ENCODE measurements around the gene HEXB. TPM values are rescaled to one million over a fixed set of nuclear protein-coding genes. Genes with fewer than 3 reads are reported as not detected.

Gene HEXB
- total and polyA plus RNA-seq, 7 experiments from 2014 or later = 37.7 to 95.8 (median 72.0) TPM

DNA sequence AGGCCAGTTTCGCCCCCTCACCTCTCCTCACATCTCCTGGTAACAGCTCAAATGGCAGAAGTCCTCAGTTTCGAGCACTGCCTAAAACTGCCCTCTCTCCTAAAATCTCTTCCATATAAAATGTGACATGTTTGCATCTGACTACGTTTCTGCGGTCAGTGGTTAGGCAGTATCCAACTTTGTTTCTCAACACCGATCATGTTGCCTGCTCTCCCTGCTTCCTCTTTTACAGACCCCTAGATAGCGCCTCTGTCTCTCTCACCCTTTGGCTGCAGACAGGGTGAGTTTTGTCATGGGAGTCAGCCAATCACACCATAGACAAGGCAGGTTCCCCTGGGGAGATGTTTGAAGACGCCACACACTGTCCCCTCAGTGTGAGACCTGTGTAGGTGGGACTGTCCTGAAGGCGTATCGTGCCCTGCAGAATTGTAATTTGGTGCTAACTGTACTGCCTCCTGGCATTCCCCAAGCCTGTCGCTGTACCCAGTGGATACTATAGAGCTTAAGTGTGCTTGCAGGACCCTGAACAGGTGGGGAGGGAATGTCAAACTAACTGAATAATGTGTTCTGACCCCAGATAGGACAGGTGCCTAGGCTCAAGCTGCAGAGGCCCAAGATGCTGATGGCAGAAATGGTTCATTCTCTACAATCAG lies 1.1 kb downstream of the HEXB start:
- CTCF ChIA-PET = interaction anchor here (0.7 kb wide), 1 partner anchor 81 kb away, joined by 3 read pairs; no protein-coding TSS in a partner anchor
- DNase-seq = peak in 4 of 9 donors; percentile 5 to 18 (median 6)

DNA sequence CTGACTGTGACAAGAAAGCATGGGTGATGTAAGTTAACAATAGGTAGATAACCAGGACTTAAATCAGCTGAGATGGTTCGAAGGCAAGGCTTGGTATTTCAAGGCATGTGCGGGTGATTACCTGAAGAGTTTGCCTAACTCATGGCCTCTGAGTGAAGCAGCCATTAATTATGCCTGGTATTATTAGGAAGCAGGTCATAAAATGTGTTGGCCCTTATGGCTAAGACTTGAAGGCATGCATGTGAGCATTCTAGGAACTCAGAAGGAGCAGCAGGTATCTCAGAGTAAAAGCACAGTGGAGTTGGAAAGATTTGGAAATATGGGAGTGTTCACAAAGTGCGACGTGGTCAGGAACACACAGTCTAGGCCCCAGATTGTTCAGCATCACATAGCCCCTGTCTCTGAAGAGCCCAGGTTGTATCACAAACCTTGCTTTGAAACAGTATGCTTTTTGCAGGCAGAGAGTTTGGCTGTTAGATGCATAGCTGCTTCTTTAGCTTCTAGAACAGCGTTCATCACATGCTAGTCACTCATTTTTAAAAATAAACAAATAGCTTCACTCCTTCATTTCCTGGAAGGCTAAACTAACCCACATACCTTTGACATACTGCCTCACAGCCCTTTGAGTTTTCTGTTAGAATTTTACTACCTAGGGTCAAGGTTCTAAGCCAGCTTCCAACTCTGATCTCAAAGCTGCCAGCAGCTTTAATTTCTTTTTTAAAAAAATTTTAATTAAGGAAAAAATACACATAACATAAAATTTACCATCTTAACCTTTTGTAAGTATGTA lies 2.1 kb downstream of the HEXB start:
- Histone ChIP-seq H3K27me3 (ENCODE audit: control insufficient read depth in 2 of 2, insufficient read depth in 2 of 2, low read length in 2 of 2) (no peaks in the 10 kb centered on the region), H3K4me3 (ENCODE audit: low read length) (no peak overlapping the region), H3K27ac (ENCODE audit: low read depth, low read length) (no peak overlapping the region), H3K9me3 (ENCODE audit: control insufficient read depth in 2 of 3, low read length in 3 of 3) (no peaks in the 10 kb centered on the region), H3K4me1 (ENCODE audit: control insufficient read depth in 2 of 2, insufficient read depth in 2 of 2, low read length in 2 of 2) (peaks cover 7 to 13% of the 10 kb centered on the region in 2 donors), H3K36me3 (ENCODE audit: control insufficient read depth in 2 of 3, insufficient read depth in 3 of 3, low read length in 3 of 3) (peaks cover 0 to 26% (median 0%) of the 10 kb centered on the region in 3 experiments)
- ChIA-PET POLR2A (no interaction called here), CTCF (interaction anchor here (0.7 kb wide), 1 partner anchor 80 kb away, joined by 3 read pairs; no protein-coding TSS in a partner anchor)
- ATAC-seq = no peak
- intact Hi-C loops (cut with micrococcal nuclease) = loop anchor here (5.0 to 10.0 kb wide), 7 partner anchors 165 to 550 kb away; partner anchors contain the start of genes ANKRD31 (in 2 of the 2), GCNT4 (in 2 of the 2) and FAM169A (in 1 of the 2)
- H3K27ac Mint-ChIP-seq = peak overlapping the region in 6 of 9 donors; percentile 9 to 88 (median 86)
- H3K36me3 Mint-ChIP-seq = peaks cover 4 to 19% (median 7%) of the 10 kb centered on the region in 5 donors
- H3K4me1 Mint-ChIP-seq = peaks cover 16 to 34% (median 32%) of the 10 kb centered on the region in 7 donors
- H3K9me3 Mint-ChIP-seq = no peaks in the 10 kb centered on the region
- H3K27me3 Mint-ChIP-seq = peaks cover 0 to 10% (median 0%) of the 10 kb centered on the region in 5 donors
- peak overlapping the region in 8 of 10 donors; percentile 32 to 92 (median 86) for H3K4me3 Mint-ChIP-seq
- no peak for DNase-seq

More for the DNA sequence above, 1.1 kb downstream of the HEXB start:
- POLR2A ChIA-PET = interaction anchor here (0.6 to 1.4 kb wide), 2 partner anchors 108 to 651 kb away, joined by 3 read pairs; partner anchors contain the start of gene HMGCR
- H3K27ac Mint-ChIP-seq = peak overlapping the region; percentile 66 to 92 (median 84)
- intact Hi-C loops (cut with micrococcal nuclease) = loop anchor here (1.0 to 10.0 kb wide), 13 partner anchors 45 to 1121 kb away; partner anchors contain the start of genes ANKRD31 (in 2 of the 2), CERT1 (in 2 of the 2), ENC1 (in 2 of the 2) and GCNT4 (in 2 of the 2)
- peaks cover 0 to 19% (median 0%) of the 10 kb centered on the region in 3 experiments for H3K36me3 ChIP-seq (ENCODE audit: control insufficient read depth in 2 of 3, insufficient read depth in 3 of 3, low read length in 3 of 3)
- H3K4me3 Mint-ChIP-seq = peak overlapping the region; percentile 76 to 92 (median 86)
- peaks cover 0 to 13% (median 0%) of the 10 kb centered on the region in 5 donors for H3K27me3 Mint-ChIP-seq
- peak overlapping the region; percentile 86 for H3K4me3 ChIP-seq (ENCODE audit: low read length)
- no peaks in the 10 kb centered on the region for H3K9me3 Mint-ChIP-seq
- ATAC-seq = peak; percentile 51
- peaks cover 4 to 16% (median 7%) of the 10 kb centered on the region in 5 donors for H3K36me3 Mint-ChIP-seq
- no peaks in the 10 kb centered on the region for H3K9me3 ChIP-seq (ENCODE audit: control insufficient read depth in 2 of 3, low read length in 3 of 3)
- peaks cover 16 to 34% (median 32%) of the 10 kb centered on the region in 7 donors for H3K4me1 Mint-ChIP-seq
- H3K4me1 ChIP-seq (ENCODE audit: control insufficient read depth in 2 of 2, insufficient read depth in 2 of 2, low read length in 2 of 2) = peaks cover 7 to 13% of the 10 kb centered on the region in 2 donors
- H3K27ac ChIP-seq (ENCODE audit: low read depth, low read length) = peak overlapping the region; percentile 78
- no peaks in the 10 kb centered on the region for H3K27me3 ChIP-seq (ENCODE audit: control insufficient read depth in 2 of 2, insufficient read depth in 2 of 2, low read length in 2 of 2)

DNA sequence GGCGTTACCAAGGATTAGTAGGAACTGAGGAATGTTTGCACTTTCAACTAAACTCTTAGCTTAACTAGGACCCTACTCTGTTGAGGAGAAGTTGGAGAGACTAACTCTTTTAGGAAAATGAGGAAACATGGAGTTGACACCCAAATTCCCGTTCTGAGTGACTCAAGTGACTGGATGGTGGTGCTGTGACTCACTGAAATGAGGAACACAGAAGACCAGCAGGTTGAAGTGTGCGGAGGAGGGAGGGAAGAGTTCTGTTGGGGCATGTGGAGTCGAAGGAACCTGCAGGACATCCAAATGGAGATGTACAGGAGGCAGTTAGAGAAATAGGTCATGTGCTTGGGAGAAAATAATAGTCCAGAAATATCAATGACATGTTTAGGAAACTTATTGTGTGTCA lies 8.2 kb downstream of the HEXB start:
- peaks cover 0 to 10% (median 5%) of the 10 kb centered on the region in 7 donors for H3K4me1 Mint-ChIP-seq
- H3K9me3 Mint-ChIP-seq = no peaks in the 10 kb centered on the region
- CTCF ChIA-PET = no interaction called here
- Histone ChIP-seq H3K9me3 (ENCODE audit: control insufficient read depth in 2 of 3, low read length in 3 of 3) (no peaks in the 10 kb centered on the region), H3K4me3 (ENCODE audit: low read length) (no peak overlapping the region), H3K4me1 (ENCODE audit: control insufficient read depth in 2 of 2, insufficient read depth in 2 of 2, low read length in 2 of 2) (no peaks in the 10 kb centered on the region), H3K27me3 (ENCODE audit: control insufficient read depth in 2 of 2, insufficient read depth in 2 of 2, low read length in 2 of 2) (no peaks in the 10 kb centered on the region), H3K27ac (ENCODE audit: low read depth, low read length) (no peak overlapping the region), H3K36me3 (ENCODE audit: control insufficient read depth in 2 of 3, insufficient read depth in 3 of 3, low read length in 3 of 3) (peaks cover 0 to 41% (median 0%) of the 10 kb centered on the region in 3 experiments)
- peaks cover 16 to 41% (median 29%) of the 10 kb centered on the region in 5 donors for H3K36me3 Mint-ChIP-seq
- no peaks in the 10 kb centered on the region for H3K27me3 Mint-ChIP-seq
- intact Hi-C loops (cut with micrococcal nuclease) = no loop called here
- POLR2A ChIA-PET = no interaction called here
- peak overlapping the region in 2 of 9 donors; percentile 11 to 33 for H3K27ac Mint-ChIP-seq
- DNase-seq (no peak), ATAC-seq (no peak)
- no peak overlapping the region for H3K4me3 Mint-ChIP-seq

DNA sequence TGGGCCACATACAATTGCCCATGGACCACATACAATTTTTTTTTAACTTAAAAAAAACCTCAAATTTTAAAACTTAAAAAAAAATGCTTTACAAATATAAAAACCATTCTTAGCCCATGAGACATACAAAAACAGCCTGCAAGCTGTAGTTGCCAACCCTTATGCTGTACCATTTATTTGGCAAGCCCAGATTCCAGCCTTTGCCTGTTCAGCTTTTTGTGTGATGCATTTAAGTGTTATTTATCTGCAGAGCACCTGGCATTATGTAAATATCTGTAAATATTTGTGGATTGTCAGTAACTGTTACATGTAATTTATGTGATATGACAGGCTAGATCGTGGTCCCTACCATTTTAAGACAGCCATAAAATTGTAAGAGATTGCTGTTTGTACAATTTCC lies 32.6 kb downstream of the HEXB start:
- no peaks in the 10 kb centered on the region for H3K9me3 ChIP-seq (ENCODE audit: control insufficient read depth in 2 of 3, low read length in 3 of 3)
- no peak overlapping the region for H3K4me3 Mint-ChIP-seq
- H3K9me3 Mint-ChIP-seq = no peaks in the 10 kb centered on the region
- H3K4me1 Mint-ChIP-seq = peaks cover 0 to 2% (median 0%) of the 10 kb centered on the region in 7 donors
- CTCF ChIA-PET = no interaction called here
- POLR2A ChIA-PET = no interaction called here
- H3K27me3 Mint-ChIP-seq = no peaks in the 10 kb centered on the region
- no peak overlapping the region for H3K27ac Mint-ChIP-seq
- H3K27ac ChIP-seq (ENCODE audit: low read depth, low read length) = no peak overlapping the region
- ATAC-seq (no peak), DNase-seq (no peak)
- H3K27me3 ChIP-seq (ENCODE audit: control insufficient read depth in 2 of 2, insufficient read depth in 2 of 2, low read length in 2 of 2) = no peaks in the 10 kb centered on the region
- H3K36me3 Mint-ChIP-seq = peaks cover 0 to 41% (median 27%) of the 10 kb centered on the region in 5 donors
- intact Hi-C loops (cut with micrococcal nuclease) = no loop called here
- no peaks in the 10 kb centered on the region for H3K4me1 ChIP-seq (ENCODE audit: control insufficient read depth in 2 of 2, insufficient read depth in 2 of 2, low read length in 2 of 2)
- no peak overlapping the region for H3K4me3 ChIP-seq (ENCODE audit: low read length)
- peaks cover 0 to 31% (median 11%) of the 10 kb centered on the region in 3 experiments for H3K36me3 ChIP-seq (ENCODE audit: control insufficient read depth in 2 of 3, insufficient read depth in 3 of 3, low read length in 3 of 3)

GRCh38 chr5:74722271-74722670 lies 37.2 kb downstream of the HEXB start:
- peak overlapping the region in 1 of 9 donors; percentile 83 for H3K27ac Mint-ChIP-seq
- no peaks in the 10 kb centered on the region for H3K9me3 Mint-ChIP-seq
- peaks cover 0 to 2% (median 0%) of the 10 kb centered on the region in 7 donors for H3K4me1 Mint-ChIP-seq
- peaks cover 13 to 51% (median 41%) of the 10 kb centered on the region in 5 donors for H3K36me3 Mint-ChIP-seq
- ChIA-PET CTCF (no interaction called here), POLR2A (no interaction called here)
- H3K27me3 Mint-ChIP-seq = no peaks in the 10 kb centered on the region
- intact Hi-C loops (cut with micrococcal nuclease) = no loop called here
- H3K4me3 ChIP-seq (ENCODE audit: low read length) = no peak overlapping the region
- H3K4me3 Mint-ChIP-seq = no peak overlapping the region
- DNase-seq (no peak), ATAC-seq (no peak)
- no peaks in the 10 kb centered on the region for H3K4me1 ChIP-seq (ENCODE audit: control insufficient read depth in 2 of 2, insufficient read depth in 2 of 2, low read length in 2 of 2)
- H3K27me3 ChIP-seq (ENCODE audit: control insufficient read depth in 2 of 2, insufficient read depth in 2 of 2, low read length in 2 of 2) = no peaks in the 10 kb centered on the region
- no peak overlapping the region for H3K27ac ChIP-seq (ENCODE audit: low read depth, low read length)
- no peaks in the 10 kb centered on the region for H3K9me3 ChIP-seq (ENCODE audit: control insufficient read depth in 2 of 3, low read length in 3 of 3)
- peaks cover 0 to 61% (median 11%) of the 10 kb centered on the region in 3 experiments for H3K36me3 ChIP-seq (ENCODE audit: control insufficient read depth in 2 of 3, insufficient read depth in 3 of 3, low read length in 3 of 3)

DNA sequence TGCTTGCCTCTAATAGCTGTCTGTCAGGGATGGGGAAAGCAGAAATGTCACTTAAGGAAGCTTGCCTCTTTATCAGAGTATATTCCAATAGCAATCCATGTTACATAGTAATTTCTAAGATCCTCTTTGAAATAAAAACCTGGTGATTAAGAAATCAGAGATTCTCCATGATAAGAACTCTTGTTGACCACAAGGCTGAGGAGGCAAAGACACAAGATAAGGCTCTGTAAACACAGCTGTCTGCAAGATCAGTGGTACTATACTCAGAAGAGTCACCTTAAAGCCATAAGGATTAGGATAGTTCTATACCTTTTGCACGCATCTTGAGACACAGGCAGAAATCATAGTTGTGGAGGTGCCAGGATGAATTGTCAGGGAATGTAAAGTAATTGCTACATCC lies 40.3 kb downstream of the HEXB start:
- POLR2A ChIA-PET = no interaction called here
- H3K9me3 ChIP-seq (ENCODE audit: control insufficient read depth in 2 of 3, low read length in 3 of 3) = no peaks in the 10 kb centered on the region
- DNase-seq (no peak), ATAC-seq (no peak)
- H3K4me3 Mint-ChIP-seq = no peak overlapping the region
- H3K4me3 ChIP-seq (ENCODE audit: low read length) = no peak overlapping the region
- H3K9me3 Mint-ChIP-seq = no peaks in the 10 kb centered on the region
- H3K27ac Mint-ChIP-seq = peak overlapping the region in 3 of 9 donors; percentile 45 to 57 (median 47)
- H3K4me1 Mint-ChIP-seq = peaks cover 0 to 2% (median 0%) of the 10 kb centered on the region in 7 donors
- intact Hi-C loops (cut with micrococcal nuclease) = no loop called here
- no peaks in the 10 kb centered on the region for H3K27me3 Mint-ChIP-seq
- H3K27ac ChIP-seq (ENCODE audit: low read depth, low read length) = no peak overlapping the region
- no peaks in the 10 kb centered on the region for H3K4me1 ChIP-seq (ENCODE audit: control insufficient read depth in 2 of 2, insufficient read depth in 2 of 2, low read length in 2 of 2)
- peaks cover 13 to 42% (median 32%) of the 10 kb centered on the region in 5 donors for H3K36me3 Mint-ChIP-seq
- no peaks in the 10 kb centered on the region for H3K27me3 ChIP-seq (ENCODE audit: control insufficient read depth in 2 of 2, insufficient read depth in 2 of 2, low read length in 2 of 2)
- CTCF ChIA-PET = no interaction called here
- peaks cover 0 to 67% (median 11%) of the 10 kb centered on the region in 3 experiments for H3K36me3 ChIP-seq (ENCODE audit: control insufficient read depth in 2 of 3, insufficient read depth in 3 of 3, low read length in 3 of 3)

All from naive thymus-derived CD4-positive, alpha-beta T cell (primary cell).